Prostate gland (tissue), 2 donors: Measurements from ENCODE around the gene SPACA5.

ENCODE experiments used
- CTCF ChIP-seq, 4 experiments: fragments of 200-600 bp in 2 of 4; fragments of 450-650 bp in 2 of 4; sonication (generic) in 2 of 4; IDR thresholded peaks; 1 replicate in 3 of 4; 2 replicates in 1 of 4; pipeline ENCODE4 v1.5.1; 2016 to 2019; ENCODE audit warnings: antibody characterized with exemption in 4 of 4, mild to moderate bottlenecking in 2 of 4, moderate library complexity in 2 of 4
- POLR2A ChIP-seq: fragments of 450-650 bp; IDR thresholded peaks from one replicate; pipeline ENCODE4 v1.6.1; 2016; ENCODE audit warnings: antibody characterized with exemption, mild to moderate bottlenecking

- TF ChIP-seq CTCF (IDR thresholded peaks at IDR 0.05) (no peak), POLR2A (no peak)
Measured at GRCh38 chrX:47973235-47973634, 33.6 kb upstream of the SPACA5 start.
